Fibroblast of mammary gland (primary cell): ENCODE results near the gene ZDHHC22.

Experiments
- DNase-seq: peaks from one replicate; pipeline ENCODE4 v3.0.0-alpha.2; 2010; ENCODE audit warnings: low read depth
- H3K4me3 ChIP-seq: 2 replicates; pipeline ENCODE4 v1.5.1; 2011; ENCODE audit warnings: low read depth, mild to moderate bottlenecking, low read length, moderate library complexity; ENCODE audit not compliant: control insufficient read depth
- TF ChIP-seq, protein P1 (sequence below): conservative IDR thresholded peaks from 2 replicates; pipeline ENCODE4 v1.5.1; 2011; ENCODE audit warnings: low read depth, low read length, inconsistent platforms; ENCODE audit not compliant: control insufficient read depth, insufficient read depth

The ZDHHC22 gene

DNA sequence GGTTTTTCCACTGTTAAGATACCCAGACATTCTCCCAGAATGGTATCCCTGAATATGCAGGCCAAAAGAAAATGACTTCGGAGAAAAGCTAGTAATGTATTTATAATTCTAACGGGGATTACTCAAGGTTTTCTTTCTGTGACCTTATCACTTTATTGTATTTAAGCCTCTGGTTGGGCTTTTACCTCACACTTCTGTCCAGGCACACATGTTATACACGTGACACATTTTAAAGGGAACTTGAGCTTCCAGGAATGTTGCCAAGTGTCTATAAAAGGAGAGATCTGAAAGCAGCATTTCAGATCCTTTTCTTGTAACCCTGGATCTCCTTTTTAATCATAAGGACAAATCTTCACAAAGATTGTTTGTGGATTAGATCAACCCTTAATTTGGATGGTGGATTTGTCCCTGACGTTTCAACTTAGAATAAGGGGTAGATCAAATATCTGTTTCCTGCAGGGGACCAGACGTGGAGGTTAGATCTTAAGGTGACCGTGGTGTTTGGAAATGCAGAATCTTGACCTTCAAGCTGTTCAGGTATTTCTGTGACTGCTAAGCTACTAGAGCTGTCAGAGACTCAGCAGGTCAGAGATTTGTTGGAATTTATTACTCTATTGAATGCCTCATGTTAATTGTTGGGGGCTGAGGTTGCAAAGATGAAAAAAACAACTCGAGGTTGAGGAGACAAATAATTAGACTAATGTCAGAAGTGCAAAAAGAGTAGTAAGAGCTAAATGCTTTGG is 42.0 kb downstream of the ZDHHC22 start:
- peak; percentile 83 for DNase-seq
- TF ChIP-seq, protein P1, sequence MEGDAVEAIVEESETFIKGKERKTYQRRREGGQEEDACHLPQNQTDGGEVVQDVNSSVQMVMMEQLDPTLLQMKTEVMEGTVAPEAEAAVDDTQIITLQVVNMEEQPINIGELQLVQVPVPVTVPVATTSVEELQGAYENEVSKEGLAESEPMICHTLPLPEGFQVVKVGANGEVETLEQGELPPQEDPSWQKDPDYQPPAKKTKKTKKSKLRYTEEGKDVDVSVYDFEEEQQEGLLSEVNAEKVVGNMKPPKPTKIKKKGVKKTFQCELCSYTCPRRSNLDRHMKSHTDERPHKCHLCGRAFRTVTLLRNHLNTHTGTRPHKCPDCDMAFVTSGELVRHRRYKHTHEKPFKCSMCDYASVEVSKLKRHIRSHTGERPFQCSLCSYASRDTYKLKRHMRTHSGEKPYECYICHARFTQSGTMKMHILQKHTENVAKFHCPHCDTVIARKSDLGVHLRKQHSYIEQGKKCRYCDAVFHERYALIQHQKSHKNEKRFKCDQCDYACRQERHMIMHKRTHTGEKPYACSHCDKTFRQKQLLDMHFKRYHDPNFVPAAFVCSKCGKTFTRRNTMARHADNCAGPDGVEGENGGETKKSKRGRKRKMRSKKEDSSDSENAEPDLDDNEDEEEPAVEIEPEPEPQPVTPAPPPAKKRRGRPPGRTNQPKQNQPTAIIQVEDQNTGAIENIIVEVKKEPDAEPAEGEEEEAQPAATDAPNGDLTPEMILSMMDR = no peak
- H3K4me3 ChIP-seq = peak overlapping the region; percentile 99

DNA sequence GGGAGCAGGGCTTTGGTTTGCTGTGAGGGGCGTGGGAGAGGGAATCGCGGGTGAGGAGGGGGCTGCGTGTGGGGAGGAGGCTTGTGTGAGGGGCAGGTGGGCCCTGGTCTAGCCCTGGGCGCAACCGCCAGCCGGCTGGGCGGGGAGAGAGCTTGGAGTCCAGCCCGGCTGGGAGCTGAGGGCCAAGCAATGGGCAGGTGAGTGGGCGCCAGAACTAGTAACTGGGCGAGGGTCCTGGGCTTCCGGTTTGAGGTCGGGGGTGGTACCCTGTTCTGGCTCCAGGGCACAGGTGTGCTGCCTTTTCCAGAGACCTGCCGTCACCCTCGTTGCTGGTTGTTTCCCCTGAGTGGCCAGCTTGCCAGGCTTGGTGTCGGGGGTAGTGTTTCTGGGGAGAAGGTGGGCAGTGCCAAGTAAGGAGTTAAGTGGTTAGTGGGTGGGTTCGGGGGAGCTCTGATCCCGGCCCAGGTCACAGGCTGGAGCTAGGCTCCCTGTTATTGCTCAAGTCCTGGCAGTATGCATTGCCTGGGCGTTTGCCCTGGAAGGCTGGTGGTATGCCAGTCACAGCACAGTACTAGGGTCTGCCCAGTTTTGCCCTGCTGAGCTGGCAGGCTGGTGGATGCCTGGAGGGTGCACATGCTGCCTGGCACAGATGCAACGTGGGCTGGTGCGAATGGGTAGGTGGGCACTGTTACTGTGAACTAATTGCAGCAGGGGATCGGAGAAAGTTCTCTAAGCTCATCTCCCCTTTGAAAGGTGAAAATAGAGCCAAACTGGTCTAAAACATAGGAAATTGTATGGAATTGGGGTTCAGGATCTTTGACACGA is 42.9 kb downstream of the ZDHHC22 start:
- no peak for DNase-seq
- H3K4me3 ChIP-seq = peak overlapping the region; percentile 99
- TF ChIP-seq, protein P1 = no peak

GRCh38 chr14:77097700-77098528 is 43.7 kb downstream of the ZDHHC22 start, which contains the start of gene CIPC:
Gene CIPC, plus strand, starts transcription at chr14:77098258. Its CDS starts 7,451 bp downstream, at chr14:77105709.
- peak; percentile 97 for DNase-seq
- TF ChIP-seq, protein P1 = no peak
- peak within 1 kb of the TSS; percentile 99 for H3K4me3 ChIP-seq

DNA sequence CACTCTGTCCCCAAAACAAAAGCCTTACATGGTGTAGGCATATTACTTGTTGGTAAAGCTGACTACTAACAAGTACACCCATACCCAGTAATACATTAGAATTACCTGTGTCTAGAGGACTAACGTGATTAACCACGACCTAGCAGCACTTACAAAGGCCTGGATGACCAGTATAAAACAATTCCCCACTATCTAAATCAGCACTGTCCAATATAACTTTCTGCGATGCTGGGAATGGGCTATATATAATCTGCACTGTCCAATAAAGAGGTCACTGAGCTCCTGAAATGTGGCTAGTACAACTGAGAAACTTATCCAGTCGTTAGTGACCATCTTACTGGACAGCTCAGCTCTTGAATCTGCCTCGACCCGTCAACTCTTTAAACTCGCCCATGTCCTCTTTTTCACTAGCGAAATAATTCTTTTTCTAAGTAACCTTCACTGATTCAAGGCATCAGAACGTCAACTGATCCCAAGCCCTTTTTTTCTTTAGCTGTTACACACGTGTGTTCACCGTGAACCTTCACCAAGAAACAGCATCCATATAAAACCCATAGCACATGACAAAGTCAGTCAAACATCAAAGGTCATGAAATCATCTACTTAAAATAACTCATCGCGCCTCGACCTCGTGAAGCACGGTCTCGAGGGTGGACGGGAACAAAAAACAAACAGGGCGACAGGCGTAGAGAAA is 44.4 kb downstream of the ZDHHC22 start:
- DNase-seq = peak; percentile 57
- peak overlapping the region; percentile 62 for H3K4me3 ChIP-seq
- TF ChIP-seq, protein P1 = no peak

GRCh38 chr14:77094672-77095284 is 46.8 kb downstream of the ZDHHC22 start:
- TF ChIP-seq, protein P1 = peak; percentile 94
- H3K4me3 ChIP-seq = no peak overlapping the region
- peak; percentile 79 for DNase-seq
